Activated naive CD8-positive, alpha-beta T cell (primary cell): ENCODE measurements around the gene TYMS.

Experiments used
- H3K27ac Mint-ChIP-seq: one replicate; pipeline ENCODE4 v1.8.0; 2021; ENCODE audit warnings: mixed read lengths
- H3K27me3 Mint-ChIP-seq: one replicate; pipeline ENCODE4 v1.8.0; 2021; ENCODE audit warnings: mixed read lengths
- H3K36me3 Mint-ChIP-seq: one replicate; pipeline ENCODE4 v1.8.0; 2021; ENCODE audit warnings: mixed read lengths
- H3K4me1 Mint-ChIP-seq: one replicate; pipeline ENCODE4 v1.8.0; 2021; ENCODE audit warnings: low read depth, mixed read lengths
- H3K4me3 Mint-ChIP-seq: one replicate; pipeline ENCODE4 v1.8.0; 2021; ENCODE audit warnings: mild to moderate bottlenecking, mixed read lengths
- H3K9me3 Mint-ChIP-seq: one replicate; pipeline ENCODE4 v1.8.0; 2021; ENCODE audit warnings: low read depth, mixed read lengths

Gene TYMS

DNA sequence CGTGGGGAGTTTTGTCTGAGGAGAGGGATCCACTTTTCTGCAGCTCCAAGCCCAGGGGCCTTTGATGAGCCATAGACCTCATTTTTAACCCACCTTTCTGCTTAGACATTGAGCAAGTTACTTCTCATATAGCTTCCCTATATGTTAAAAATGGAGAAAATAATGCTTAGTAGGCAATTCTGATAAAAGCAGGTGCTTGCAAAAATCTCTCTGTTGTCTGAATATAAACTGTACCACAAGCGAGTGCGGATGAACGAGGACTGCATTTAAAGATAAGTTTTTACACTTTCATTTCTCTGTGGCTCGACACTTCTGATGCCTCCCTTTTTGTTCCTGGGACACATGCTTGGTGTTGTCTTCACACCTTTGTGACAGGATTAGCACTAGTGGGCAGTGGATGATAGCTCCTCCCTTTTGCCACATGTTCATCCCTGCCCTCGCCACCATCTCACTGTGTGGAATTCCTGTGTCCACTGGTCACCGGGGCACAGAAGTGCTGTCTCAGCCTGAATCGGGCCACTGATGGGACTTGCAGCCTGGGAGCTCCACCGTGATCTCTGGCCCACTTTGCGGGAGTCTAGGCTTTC lies 1.6 kb downstream of the TYMS start:
- Mint-ChIP-seq H3K27ac (peak overlapping the region; percentile 28), H3K9me3 (no peaks in the 10 kb centered on the region), H3K4me1 (peaks cover 11% of the 10 kb centered on the region), H3K36me3 (peaks cover 8% of the 10 kb centered on the region), H3K4me3 (peak overlapping the region; percentile 91), H3K27me3 (peaks cover 22% of the 10 kb centered on the region)

DNA sequence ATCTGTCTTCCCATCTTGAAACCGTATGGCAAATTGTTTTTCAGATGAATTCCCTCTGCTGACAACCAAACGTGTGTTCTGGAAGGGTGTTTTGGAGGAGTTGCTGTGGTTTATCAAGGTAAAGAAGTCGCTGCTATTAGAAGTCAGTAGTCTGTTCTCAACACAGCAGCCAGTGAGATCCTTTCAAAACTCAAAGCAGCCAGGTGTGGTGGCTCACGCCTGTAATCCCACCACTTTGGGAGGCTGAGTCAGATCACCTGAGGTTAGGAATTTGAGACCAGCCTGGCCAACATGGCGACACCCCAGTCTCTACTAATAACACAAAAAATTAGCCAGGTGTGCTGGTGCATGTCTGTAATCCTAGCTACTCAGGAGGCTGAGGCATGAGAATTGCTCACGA lies 2.1 kb downstream of the TYMS start:
- Mint-ChIP-seq H3K27ac (no peak overlapping the region), H3K9me3 (no peaks in the 10 kb centered on the region), H3K4me1 (peaks cover 11% of the 10 kb centered on the region), H3K36me3 (peaks cover 8% of the 10 kb centered on the region), H3K27me3 (peaks cover 21% of the 10 kb centered on the region), H3K4me3 (peak overlapping the region; percentile 91)

GRCh38 chr18:662197-662596 lies 4.7 kb downstream of the TYMS start:
- Mint-ChIP-seq H3K36me3 (peaks cover 8% of the 10 kb centered on the region), H3K27me3 (peaks cover 13% of the 10 kb centered on the region), H3K27ac (no peak overlapping the region)

GRCh38 chr18:666177-666576 lies 8.7 kb downstream of the TYMS start:
- Mint-ChIP-seq H3K36me3 (peaks cover 18% of the 10 kb centered on the region), H3K27ac (no peak overlapping the region), H3K9me3 (peaks cover 4% of the 10 kb centered on the region), H3K27me3 (no peaks in the 10 kb centered on the region), H3K4me1 (no peaks in the 10 kb centered on the region), H3K4me3 (no peak overlapping the region)

More at GRCh38 chr18:662197-662596, 4.7 kb downstream of the TYMS start:
- Mint-ChIP-seq H3K4me3 (no peak overlapping the region), H3K9me3 (no peaks in the 10 kb centered on the region), H3K4me1 (peaks cover 8% of the 10 kb centered on the region)

- H3K9me3 Mint-ChIP-seq = peaks cover 4% of the 10 kb centered on the region
- peaks cover 22% of the 10 kb centered on the region for H3K36me3 Mint-ChIP-seq
- H3K27ac Mint-ChIP-seq = no peak overlapping the region
- no peaks in the 10 kb centered on the region for H3K27me3 Mint-ChIP-seq
- H3K4me1 Mint-ChIP-seq = no peaks in the 10 kb centered on the region
- H3K4me3 Mint-ChIP-seq = no peak overlapping the region
Measured at GRCh38 chr18:666628-667027, 9.2 kb downstream of the TYMS start.

- no peak overlapping the region for H3K27ac Mint-ChIP-seq
- no peaks in the 10 kb centered on the region for H3K4me1 Mint-ChIP-seq
Measured at GRCh38 chr18:668260-668659, 10.8 kb downstream of the TYMS start.

DNA sequence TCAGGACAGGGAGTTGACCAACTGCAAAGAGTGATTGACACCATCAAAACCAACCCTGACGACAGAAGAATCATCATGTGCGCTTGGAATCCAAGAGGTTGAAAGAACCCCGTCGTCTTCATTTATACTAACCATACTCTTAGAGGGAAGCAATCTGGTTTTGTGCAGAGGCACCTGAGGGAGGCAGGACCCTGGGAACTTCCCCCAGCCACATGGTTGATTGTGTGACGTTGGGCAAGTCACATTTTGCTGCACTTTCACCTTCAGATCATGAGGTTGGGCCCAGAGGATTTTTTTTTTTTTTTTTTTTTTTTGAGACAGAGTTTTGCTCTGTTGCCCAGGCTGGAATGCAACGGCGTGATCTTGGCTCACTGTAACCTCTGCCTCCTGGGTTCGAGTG lies 11.6 kb downstream of the TYMS start:
- no peaks in the 10 kb centered on the region for H3K4me1 Mint-ChIP-seq
- H3K27me3 Mint-ChIP-seq = no peaks in the 10 kb centered on the region
- H3K9me3 Mint-ChIP-seq = peaks cover 4% of the 10 kb centered on the region
- no peak overlapping the region for H3K4me3 Mint-ChIP-seq
- peaks cover 24% of the 10 kb centered on the region for H3K36me3 Mint-ChIP-seq
- H3K27ac Mint-ChIP-seq = no peak overlapping the region

More at GRCh38 chr18:668260-668659, 10.8 kb downstream of the TYMS start:
- Mint-ChIP-seq H3K4me3 (no peak overlapping the region), H3K36me3 (peaks cover 24% of the 10 kb centered on the region), H3K9me3 (peaks cover 4% of the 10 kb centered on the region), H3K27me3 (no peaks in the 10 kb centered on the region)

DNA sequence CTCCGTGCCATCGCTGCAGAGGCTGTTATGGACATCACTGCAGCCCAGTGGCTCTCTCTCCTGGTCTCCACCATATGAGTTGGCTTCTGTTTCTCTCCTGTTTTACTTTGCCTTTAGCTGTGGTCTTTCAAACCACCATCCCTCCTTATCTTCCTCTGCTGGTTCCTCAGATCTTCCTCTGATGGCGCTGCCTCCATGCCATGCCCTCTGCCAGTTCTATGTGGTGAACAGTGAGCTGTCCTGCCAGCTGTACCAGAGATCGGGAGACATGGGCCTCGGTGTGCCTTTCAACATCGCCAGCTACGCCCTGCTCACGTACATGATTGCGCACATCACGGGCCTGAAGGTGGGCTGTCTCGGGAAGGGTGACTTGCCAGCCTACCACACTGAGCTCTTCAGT lies 13.1 kb downstream of the TYMS start:
- Mint-ChIP-seq H3K4me1 (no peaks in the 10 kb centered on the region), H3K27me3 (no peaks in the 10 kb centered on the region), H3K4me3 (no peak overlapping the region), H3K36me3 (peaks cover 24% of the 10 kb centered on the region), H3K27ac (no peak overlapping the region), H3K9me3 (peaks cover 4% of the 10 kb centered on the region)

GRCh38 chr18:671405-671804 lies 14.0 kb downstream of the TYMS start:
- no peaks in the 10 kb centered on the region for H3K27me3 Mint-ChIP-seq
- no peak overlapping the region for H3K4me3 Mint-ChIP-seq
- peaks cover 24% of the 10 kb centered on the region for H3K36me3 Mint-ChIP-seq
- H3K4me1 Mint-ChIP-seq = no peaks in the 10 kb centered on the region
- peak overlapping the region; percentile 46 for H3K27ac Mint-ChIP-seq
- H3K9me3 Mint-ChIP-seq = peaks cover 4% of the 10 kb centered on the region

DNA sequence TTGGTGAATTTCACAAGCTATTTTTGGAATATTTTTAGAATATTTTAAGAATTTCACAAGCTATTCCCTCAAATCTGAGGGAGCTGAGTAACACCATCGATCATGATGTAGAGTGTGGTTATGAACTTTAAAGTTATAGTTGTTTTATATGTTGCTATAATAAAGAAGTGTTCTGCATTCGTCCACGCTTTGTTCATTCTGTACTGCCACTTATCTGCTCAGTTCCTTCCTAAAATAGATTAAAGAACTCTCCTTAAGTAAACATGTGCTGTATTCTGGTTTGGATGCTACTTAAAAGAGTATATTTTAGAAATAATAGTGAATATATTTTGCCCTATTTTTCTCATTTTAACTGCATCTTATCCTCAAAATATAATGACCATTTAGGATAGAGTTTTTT lies 15.9 kb downstream of the TYMS start:
- Mint-ChIP-seq H3K9me3 (peaks cover 4% of the 10 kb centered on the region), H3K4me3 (no peak overlapping the region), H3K36me3 (peaks cover 27% of the 10 kb centered on the region), H3K27me3 (no peaks in the 10 kb centered on the region), H3K4me1 (no peaks in the 10 kb centered on the region), H3K27ac (no peak overlapping the region)

GRCh38 chr18:673769-674168 lies 16.3 kb downstream of the TYMS start:
- no peak overlapping the region for H3K27ac Mint-ChIP-seq
- H3K9me3 Mint-ChIP-seq = no peaks in the 10 kb centered on the region
- H3K4me3 Mint-ChIP-seq = no peak overlapping the region
- no peaks in the 10 kb centered on the region for H3K27me3 Mint-ChIP-seq
- H3K36me3 Mint-ChIP-seq = peaks cover 25% of the 10 kb centered on the region
- no peaks in the 10 kb centered on the region for H3K4me1 Mint-ChIP-seq

DNA sequence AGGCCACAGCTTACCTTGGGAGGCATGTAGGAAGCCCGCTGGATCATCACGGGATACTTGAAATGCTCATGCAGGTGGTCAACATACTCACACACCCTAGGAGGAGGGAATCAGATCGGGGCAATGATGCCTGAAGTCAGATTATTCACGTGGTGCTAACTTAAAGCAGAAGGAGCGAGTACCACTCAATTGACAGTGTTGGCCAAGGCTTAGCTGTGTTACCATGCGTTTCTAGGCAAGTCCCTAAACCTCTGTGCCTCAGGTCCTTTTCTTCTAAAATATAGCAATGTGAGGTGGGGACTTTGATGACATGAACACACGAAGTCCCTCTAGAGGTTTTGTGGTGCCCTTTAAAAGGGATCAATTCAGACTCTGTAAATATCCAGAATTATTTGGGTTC lies 17.9 kb downstream of the TYMS start:
- Mint-ChIP-seq H3K36me3 (peaks cover 26% of the 10 kb centered on the region), H3K4me1 (no peaks in the 10 kb centered on the region), H3K4me3 (no peak overlapping the region), H3K27me3 (no peaks in the 10 kb centered on the region), H3K9me3 (no peaks in the 10 kb centered on the region), H3K27ac (no peak overlapping the region)

GRCh38 chr18:676069-676468 lies 18.6 kb downstream of the TYMS start:
- H3K27ac Mint-ChIP-seq = no peak overlapping the region
- H3K9me3 Mint-ChIP-seq = no peaks in the 10 kb centered on the region
- H3K27me3 Mint-ChIP-seq = no peaks in the 10 kb centered on the region
- H3K4me1 Mint-ChIP-seq = no peaks in the 10 kb centered on the region
- H3K4me3 Mint-ChIP-seq = no peak overlapping the region
- H3K36me3 Mint-ChIP-seq = peaks cover 19% of the 10 kb centered on the region

- Mint-ChIP-seq H3K27ac (peak overlapping the region; percentile 37), H3K9me3 (no peaks in the 10 kb centered on the region), H3K4me3 (no peak overlapping the region), H3K4me1 (peaks cover 3% of the 10 kb centered on the region), H3K36me3 (peaks cover 18% of the 10 kb centered on the region), H3K27me3 (no peaks in the 10 kb centered on the region)
Measured at GRCh38 chr18:676736-677135, 19.3 kb downstream of the TYMS start.

DNA sequence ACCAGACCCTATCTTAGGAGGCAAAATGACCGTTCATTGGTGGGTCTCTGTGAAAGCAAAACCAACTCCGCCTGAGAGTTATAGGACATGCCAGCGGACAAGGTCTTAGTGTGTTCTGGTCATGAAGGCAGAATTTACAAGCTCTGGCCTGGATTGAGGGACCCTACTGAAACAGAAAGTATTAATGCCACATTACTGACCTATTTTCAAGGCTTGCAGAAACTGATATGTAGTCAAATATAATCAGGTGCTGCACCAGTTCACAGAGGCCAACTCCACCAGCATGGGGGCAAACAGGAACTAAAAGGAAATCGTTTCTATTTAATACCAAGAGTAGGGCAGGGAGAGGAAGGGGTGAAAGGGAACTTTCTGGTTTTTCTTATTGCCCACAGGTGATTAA lies 19.7 kb downstream of the TYMS start:
- H3K4me1 Mint-ChIP-seq = peaks cover 7% of the 10 kb centered on the region
- peaks cover 22% of the 10 kb centered on the region for H3K36me3 Mint-ChIP-seq
- H3K27ac Mint-ChIP-seq = no peak overlapping the region
- no peaks in the 10 kb centered on the region for H3K27me3 Mint-ChIP-seq
- no peak overlapping the region for H3K4me3 Mint-ChIP-seq
- no peaks in the 10 kb centered on the region for H3K9me3 Mint-ChIP-seq

DNA sequence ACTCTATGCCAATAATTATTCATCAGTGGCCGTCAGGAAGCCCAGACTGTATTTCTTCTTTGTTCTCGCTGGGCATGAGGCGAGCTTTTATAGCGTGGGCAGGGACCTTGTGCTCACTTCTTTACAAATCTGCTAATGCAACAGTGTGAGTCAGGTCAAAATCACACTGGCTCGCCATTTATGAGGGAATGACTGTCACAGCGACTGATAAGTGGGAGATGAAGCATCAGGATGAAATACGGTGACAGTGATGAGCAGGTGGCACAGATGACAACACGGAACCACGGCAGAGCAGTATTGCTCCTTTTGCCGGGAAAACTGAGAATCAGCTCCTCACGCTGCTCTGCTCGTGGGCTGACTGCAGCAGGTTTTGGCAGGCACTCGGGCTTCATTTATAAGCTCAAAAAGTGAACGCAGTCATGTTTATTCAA lies 20.5 kb downstream of the TYMS start:
- Mint-ChIP-seq H3K4me1 (peaks cover 13% of the 10 kb centered on the region), H3K36me3 (peaks cover 22% of the 10 kb centered on the region), H3K4me3 (no peak overlapping the region), H3K9me3 (no peaks in the 10 kb centered on the region), H3K27me3 (no peaks in the 10 kb centered on the region), H3K27ac (no peak overlapping the region)
